HG02642 (cell line): Measurements from ENCODE around the gene RGMB.

Source experiments
- ATAC-seq: cut with Tn5 transposase; IDR thresholded peaks from one replicate; pipeline ENCODE4 v1.9.1; 2021; ENCODE audit warnings: mild to moderate bottlenecking; ENCODE audit not compliant: unreplicated experiment, poor library complexity

Gene RGMB

DNA sequence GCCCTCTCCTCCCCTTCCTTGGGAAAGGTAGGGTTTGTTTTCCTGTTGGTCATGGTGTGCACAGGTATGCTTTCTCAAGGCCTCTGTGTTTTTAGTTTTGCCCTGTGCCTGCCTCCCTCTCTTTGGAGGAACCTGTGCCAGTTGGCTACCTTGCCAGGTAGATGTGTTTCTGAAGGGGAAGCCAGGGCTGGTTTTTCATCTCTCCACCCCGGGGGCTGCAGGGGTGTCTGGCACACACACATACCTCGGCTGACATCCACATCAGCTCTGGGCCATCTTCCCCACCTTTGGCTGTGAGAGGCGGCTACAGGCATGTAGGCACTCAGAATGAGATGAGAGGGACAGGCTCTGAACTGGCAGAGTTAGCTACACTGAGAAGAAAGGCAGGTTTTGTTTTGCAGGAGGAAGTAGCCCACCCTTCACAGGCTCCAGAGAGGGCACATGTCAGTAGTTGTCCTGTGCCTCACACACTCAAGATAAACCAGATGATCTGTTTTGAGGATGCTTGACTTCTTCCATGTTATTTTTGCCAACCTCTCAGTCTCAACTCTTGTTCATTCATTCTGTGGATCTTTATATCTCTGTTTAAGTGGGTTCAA lies 9.7 kb downstream of the RGMB start:
- ATAC-seq = no peak

DNA sequence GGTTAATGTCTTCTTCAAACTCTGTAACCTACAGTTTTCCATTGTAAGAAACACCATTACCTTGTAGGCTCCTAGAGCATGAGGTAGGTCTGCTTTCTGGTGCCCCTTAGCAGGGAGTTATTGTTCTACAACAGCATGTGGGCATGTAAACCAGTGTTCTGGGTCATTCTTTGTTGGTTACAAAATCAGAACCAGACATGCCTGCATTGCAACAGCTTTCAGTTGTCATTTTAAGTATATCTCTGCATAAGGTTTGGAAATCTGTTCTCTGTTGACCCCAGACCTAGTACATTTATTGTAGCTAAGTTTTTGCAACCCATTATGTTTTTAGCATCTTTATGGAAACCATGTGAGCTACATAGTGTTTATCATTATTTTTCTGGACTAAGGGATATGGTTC lies 10.9 kb downstream of the RGMB start:
- no peak for ATAC-seq

- ATAC-seq = no peak
Measured at GRCh38 chr5:98785244-98785643, 11.8 kb downstream of the RGMB start.

DNA sequence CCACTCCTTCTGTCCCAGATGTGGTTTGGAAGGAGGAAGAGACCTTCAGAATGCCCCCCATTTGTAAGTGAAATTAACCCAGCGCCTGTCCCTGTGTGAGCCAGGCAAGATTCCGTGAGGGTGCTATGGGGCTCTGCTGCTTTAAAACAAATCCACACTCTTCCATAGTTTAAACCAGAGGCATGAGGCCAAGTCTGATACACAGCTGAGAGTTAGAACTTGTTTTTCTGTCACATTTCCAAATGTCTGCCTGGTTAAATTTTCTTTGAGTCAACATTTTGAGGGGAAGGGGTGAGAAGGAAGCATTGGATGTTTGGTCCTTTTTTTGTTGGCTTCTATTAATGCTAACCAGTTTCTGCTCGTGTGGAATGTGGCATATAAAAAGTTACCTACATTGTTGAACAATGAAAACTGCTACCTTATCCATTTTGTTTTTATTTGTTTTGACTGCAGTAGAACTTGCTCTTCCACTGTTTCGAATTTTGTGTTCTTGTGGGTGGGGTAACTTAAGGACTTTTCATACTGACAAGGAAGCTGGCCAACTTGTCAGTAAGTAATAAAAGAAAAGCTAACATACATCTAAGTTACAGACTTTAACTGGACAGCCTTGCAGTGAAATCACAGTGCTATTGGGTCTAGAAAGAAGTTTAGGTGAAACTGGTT lies 12.9 kb downstream of the RGMB start:
- ATAC-seq = no peak

GRCh38 chr5:98787131-98787719 lies 13.8 kb downstream of the RGMB start:
- ATAC-seq = no peak

DNA sequence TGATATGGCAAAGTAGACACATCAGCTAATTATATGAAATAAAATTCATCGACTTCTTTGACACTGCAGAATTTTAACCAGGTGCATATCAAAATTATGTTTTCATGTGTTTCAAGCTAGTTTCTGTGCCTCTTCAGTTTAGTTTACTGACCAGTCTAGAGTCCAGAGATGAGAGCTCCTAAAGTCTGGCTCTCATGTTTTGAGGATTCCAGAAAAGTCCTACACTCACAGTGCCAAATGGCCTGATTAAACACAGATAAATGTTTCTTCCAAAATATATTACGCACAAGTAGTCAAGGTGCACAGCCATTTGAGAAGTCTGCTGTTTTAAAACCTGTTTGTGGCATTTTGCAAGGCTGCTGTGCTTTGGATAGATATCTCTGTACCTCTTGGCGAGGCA lies 15.6 kb downstream of the RGMB start:
- ATAC-seq = no peak

GRCh38 chr5:98791001-98791519 lies 17.6 kb downstream of the RGMB start:
- no peak for ATAC-seq

GRCh38 chr5:98791898-98792580 lies 18.6 kb downstream of the RGMB start:
- no peak for ATAC-seq

DNA sequence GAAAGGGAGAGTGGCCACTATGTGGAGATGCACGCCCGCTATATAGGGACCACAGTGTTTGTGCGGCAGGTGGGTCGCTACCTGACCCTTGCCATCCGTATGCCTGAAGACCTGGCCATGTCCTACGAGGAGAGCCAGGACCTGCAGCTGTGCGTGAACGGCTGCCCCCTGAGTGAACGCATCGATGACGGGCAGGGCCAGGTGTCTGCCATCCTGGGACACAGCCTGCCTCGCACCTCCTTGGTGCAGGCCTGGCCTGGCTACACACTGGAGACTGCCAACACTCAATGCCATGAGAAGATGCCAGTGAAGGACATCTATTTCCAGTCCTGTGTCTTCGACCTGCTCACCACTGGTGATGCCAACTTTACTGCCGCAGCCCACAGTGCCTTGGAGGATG lies 19.8 kb downstream of the RGMB start:
- ATAC-seq = no peak

- no peak for ATAC-seq
Measured at GRCh38 chr5:98794001-98794400, 20.5 kb downstream of the RGMB start.

DNA sequence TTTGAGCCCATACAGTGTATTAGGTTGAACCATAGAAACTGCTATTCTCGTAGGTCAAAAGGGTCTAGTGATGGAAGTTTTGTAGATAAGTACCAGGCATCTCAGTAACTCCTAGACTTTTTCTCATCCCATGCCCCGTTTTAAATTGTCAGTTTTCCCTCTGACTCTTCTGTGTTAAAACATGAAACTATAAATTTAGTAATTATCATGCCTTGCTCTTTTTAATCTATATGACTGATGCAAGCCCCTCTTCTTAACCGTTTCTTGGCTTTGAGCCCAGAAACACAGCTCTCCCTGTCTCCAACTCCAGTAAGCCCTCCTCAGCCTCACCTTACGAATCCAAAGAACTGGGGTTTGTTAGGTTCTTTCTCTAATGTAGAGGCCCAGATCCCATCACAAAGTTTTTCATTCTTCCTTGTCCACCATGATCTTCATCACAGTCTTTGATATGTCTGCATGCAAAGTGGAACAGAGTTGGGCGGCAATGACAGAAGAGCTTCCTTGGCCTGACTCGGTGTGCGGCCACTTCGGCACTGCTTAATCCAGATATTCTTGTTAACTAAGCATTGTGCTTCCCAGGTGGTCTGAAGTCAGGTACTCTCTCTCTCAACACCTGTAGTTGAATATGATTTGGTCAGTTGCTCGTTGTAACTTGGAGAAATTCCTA lies 21.1 kb downstream of the RGMB start:
- no peak for ATAC-seq

GRCh38 chr5:98795243-98795642 lies 21.8 kb downstream of the RGMB start:
- no peak for ATAC-seq

- peak; percentile 79 for ATAC-seq
Measured at GRCh38 chr5:98796197-98796972, 22.9 kb downstream of the RGMB start.

GRCh38 chr5:98798371-98798770 lies 24.9 kb downstream of the RGMB start:
- no peak for ATAC-seq

GRCh38 chr5:98798847-98799246 lies 25.4 kb downstream of the RGMB start:
- ATAC-seq = no peak

DNA sequence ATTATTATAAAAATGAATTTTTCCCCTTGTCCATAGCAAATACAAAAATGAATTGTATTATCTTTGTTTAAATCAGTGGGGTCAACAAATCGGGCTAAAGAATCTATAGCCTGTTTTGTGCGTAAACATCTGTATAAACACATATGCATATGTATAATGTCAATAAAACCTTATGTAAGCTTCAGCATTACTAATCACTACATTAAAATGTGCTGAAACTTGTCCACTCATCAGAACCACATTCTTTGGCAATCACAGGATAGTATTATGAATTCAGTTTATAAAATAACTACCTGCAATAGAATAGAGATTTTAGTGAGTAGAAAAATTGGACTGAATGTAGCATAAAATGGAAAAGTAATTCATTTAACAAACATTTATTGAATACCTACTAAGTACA lies 30.6 kb downstream of the RGMB start:
- ATAC-seq = no peak

DNA sequence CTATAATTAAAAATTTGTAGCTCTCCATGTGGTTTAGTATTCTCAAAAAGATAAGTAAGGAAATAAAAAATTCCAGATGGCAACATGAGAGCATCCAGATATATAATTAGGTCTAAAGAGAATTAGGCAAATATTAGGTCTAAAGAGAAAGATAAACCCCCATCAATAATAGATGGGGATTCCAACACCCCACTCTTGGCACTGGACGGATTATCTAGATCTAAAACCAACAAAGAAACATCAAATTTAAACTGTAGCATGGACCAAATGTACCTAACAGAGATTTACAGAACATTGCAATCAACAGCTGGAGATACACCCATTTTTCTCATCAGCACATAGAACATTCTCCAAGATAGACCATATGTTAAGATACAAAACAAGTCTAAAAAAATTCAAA lies 31.6 kb downstream of the RGMB start:
- no peak for ATAC-seq

GRCh38 chr5:98807806-98808205 lies 34.3 kb downstream of the RGMB start:
- ATAC-seq = no peak

DNA sequence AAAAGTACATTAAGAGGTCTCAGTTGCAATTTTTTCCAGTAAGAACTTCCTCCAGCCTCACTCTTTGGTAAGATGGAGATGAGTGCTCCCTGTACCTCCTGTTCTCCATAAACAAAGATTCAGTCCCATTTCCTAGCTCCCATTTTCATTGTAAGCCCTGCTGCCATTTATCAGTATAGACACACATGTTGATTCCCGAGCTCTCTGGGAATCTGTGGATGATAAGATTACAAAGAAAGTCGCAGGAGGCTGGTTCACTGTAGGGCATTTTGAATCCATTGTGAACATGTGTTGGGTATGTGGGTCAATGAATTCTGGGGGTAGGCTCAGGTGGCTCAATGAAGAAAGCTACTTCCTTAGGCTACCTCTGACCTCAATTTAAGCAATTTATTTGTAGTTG lies 36.7 kb downstream of the RGMB start:
- ATAC-seq = no peak

DNA sequence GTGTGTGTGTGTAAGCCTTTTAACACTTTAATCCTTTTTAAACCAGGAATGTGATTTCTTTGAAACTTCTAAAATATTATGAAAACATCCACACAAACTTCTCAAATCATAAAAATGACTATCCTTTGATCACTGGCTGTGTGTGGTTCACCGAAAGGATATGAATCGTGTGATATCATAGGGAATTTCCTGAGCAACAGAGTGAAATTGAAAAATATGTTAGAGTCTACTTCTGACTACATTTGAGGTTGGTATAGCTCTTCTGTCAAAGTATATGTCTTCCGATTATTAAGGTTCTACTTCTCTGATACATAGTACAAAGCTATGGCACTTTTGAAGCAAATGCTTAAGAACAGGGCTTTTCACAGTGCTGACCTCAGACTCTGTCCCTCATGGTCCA lies 40.3 kb downstream of the RGMB start:
- no peak for ATAC-seq
